GM04503 (cell line): Measurements from ENCODE around the gene PPP1R27.
"Not testable (repeated sequence)": the region's sequence is repeated elsewhere in the genome, so short reads cannot be mapped to it uniquely, and the experiment has no call there.

Source experiments
- DNase-seq: peaks from one replicate; pipeline ENCODE4 v3.0.0-alpha.2; 2012; ENCODE audit warnings: low read depth

Gene PPP1R27

DNA sequence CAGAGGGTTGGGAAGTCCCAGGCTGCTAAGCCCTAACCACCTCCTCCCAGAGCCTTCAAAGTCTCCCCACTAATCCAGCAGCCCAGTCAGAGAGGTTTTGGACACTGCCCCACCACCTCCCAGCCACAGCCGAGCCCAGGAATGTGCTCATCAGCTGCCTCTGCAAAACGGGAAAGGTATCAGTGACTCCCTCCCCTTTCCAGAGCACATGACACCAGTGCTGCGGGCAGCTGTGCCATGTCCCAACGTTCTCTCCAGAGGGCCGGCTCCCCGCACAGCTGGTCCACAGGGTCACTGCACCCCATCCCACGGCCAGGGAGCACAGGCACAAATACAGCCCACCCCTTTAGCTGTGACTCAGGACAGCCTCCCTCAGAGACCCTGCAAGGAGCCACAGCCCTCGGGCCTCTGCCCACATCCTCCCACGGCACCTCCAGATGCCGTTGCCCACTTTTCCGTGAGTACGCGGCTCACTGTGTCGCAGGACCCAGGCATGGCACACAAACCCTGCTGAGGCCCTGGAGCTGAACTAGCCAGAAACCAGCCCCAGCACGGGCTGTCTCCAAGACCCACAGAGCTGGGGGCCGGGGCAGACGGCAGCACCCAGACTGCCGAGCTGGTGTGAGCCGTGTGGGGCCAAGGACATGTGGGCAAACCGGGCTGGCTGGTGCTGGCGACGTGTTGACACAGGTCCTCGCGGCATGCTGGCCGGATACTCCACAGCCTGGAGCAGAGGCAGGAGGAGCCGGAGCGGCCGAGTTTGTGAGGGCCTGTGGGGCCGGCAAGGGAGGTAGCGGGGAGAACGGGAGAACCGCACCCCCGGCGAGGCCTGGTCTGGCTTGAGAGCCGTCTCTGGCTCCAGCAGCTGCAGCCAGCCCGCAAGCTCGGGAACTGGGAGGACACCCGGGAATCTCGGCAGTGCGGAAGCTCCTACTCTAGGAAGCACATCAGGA, 6.3 kb upstream of the PPP1R27 start:
- no peak for DNase-seq

DNA sequence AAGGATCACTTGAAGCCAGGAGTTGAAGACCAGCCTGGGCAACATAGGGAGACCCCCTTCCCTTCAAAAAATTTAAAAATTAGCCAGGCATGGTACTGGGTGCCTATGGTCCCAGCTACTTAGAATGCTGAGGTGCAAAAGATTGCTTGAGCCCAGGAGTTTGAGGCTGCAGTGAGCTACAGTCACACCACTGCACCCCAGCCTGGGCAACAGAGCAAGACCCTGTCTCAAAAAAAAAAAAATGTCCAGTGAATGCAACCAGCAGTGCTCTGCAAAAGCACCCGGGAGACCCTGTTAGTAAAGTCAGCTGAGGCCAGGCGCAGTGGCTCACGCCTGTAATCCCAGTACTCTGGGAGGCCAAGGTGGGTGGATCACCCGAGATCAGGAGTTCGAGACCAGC, 5.2 kb upstream of the PPP1R27 start:
- not testable (repeated sequence) for DNase-seq

DNA sequence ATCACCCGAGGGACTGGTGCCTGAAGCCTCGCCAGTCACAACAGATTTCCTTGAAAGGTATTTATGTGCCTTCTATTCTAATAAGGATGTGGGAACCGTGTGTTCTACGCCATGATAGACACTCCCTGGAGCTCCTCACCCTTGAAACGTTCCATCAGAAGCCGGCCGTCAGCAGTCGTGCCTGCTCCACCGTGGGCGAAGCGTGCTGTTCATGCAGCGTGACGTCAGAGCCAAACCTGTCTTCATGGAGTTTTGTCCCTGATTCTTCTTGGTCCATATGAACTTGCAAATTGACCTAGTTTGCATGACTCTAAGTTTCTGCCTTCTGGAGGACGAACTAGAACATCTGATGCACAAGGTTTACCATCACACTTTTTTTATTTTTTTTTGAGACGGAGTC, 4.5 kb upstream of the PPP1R27 start:
- DNase-seq, result no peak

- no peak for DNase-seq
Observed at GRCh38 chr17:81838753-81839255, 4.0 kb upstream of the PPP1R27 start.

DNA sequence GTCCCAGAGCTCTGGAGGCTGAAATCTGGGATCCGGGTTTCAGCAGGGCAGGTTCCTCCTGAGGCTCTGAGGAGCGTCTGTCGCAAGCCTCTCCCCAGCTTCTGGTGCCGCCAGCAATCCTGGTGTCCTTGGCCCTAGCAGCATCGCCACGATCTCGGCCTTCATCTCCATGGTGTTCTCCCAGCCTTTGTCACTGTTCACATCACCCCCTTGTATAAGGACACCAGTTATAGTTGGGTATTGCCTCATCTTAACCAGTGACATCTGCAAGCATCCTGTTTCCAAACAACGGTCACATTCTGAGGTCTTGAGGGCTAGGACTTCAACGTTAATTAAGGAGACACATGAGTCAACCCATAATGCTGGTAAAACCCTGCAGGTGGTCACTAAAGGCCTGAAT, 2.8 kb upstream of the PPP1R27 start:
- DNase-seq, result no peak

DNA sequence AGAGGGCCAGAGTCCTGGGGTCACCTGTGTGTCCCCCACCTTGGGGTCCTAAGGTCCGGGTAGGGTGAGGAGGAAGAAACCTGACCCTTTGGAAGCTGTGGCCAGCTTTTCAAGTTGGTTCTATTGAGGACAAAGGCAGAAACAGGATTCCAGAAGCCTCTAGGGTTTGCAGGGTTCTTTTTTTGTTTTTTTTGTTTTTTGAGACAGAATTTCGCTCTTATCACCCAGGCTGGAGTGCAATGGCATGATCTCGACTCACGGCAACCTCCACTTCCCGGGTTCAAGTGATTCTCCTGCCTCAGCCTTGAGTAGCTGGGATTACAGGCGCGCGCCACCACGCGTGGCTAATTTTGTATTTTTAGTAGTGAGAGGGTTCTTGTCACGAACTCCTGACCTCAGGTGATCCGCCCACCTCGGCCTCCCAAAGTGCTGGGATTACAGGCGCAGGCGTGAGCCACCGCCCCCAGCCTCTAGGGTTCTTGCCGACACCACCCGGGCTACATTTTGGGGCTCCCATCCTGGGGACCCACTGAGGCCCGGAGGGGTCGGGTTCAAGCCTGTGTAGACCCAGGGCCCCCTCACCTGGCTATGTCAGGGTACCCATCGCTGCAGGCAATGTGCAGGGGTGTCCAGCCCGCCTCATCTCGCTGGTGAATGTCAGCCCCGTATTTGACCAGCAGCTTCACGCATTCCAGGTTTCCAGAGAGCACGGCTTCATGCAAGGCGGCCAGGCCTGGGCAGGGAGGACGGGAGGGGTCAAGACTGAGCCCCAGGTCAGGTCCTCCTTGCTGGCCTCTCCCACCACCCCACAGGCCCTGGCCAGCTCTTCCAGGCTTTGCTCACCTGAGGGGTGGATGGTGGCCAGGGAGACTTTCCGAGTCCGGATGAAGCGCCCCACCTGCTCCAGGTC, 674 bp downstream of the PPP1R27 start:
- no peak for DNase-seq

DNA sequence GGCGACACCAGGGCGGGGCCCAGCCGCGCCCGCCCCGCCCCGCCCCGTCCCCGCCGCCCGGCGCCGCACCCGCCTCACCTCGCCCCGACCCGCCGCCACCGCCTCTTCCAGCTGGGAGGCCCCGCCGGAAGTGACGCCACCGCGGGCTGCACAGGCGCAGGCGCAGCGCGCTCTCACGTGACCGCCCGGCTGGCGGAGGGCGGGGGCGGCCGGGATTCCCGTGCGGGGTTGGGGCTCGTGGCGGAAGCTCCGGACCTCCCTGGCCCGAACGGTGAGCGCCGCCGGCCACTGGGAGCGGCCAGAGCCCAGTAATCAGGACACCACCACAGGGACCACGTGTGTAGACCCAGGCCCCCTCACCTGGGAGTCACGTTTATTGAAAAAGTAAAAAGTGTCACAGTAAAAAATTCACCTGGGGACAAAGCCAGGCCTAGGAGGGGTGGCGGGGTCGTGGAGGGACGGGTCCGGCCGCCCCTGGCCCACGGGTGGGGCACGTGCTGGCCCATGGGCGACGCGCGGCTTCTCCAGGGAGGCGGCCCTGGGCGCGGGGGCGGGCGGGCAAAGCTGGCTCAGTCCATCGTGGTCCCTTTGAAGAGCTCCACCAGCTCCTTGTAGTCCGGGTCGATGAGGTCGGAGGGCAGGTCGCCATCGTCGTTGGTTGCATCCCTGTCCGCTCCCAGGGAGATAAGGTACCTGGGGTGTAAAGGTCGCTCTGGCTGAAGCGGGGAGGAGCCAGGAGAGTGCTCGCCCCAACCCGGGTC, 1.5 kb downstream of the PPP1R27 start, which contains the start of gene MCRIP1:
Gene MCRIP1, minus strand, starts transcription at position 132 of the 761 bp plus-strand sequence. CDS start 8,785 bp downstream, outside the sequence.
- peak; percentile 56 for DNase-seq

DNA sequence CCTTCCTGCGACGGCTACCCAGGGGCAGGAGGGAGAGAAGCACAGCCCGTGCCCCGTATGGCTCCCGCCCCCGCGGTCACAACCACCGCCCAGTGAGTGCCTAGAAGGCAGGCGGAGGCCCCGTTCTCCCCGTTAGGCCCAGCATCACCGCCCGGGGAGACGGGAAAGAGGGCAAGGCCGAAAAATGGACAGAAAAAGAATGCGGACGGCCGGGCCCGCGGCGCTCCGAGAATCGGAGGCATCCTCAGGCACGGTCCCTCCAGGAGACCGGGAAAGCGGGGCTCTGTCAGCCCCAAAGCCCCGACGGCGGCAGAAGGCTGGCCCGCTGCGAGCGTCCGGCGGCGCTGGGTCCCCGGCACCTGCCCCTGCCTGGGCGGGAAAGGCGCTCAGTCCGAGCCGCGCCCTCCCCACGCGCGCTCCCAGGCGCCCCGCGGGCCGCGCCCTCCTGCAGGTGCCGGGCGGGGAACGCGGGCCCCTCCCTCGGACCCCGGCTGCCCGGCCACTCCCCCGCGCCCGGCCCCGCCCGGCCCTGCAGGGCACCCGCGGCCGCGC, 2.2 kb downstream of the PPP1R27 start:
- no peak for DNase-seq

- DNase-seq, result no peak
Observed at GRCh38 chr17:81831957-81832607, 2.8 kb downstream of the PPP1R27 start.

DNA sequence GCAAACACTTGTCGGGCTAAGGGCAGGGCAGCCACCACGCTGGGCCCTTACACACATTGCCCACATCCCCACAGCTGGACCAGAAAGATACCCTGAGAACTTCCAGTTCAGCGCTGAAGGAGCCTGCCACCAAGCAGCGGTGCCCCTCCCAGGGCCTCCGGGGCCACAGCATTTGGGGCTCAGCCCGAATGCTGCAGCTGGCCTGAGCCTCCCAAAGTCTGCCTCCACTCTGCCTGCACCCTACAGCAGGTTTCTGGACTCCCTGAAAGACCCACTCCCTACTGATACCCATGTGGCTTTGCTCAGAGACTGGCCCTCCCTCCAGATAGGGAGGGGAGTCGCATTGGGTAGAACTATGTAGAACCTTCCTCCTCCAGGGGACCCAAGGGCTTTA, 3.3 kb downstream of the PPP1R27 start:
- DNase-seq, result no peak

GRCh38 chr17:81829858-81830257, 5.0 kb downstream of the PPP1R27 start:
- no peak for DNase-seq

- no peak for DNase-seq
Observed at GRCh38 chr17:81828656-81829055, 6.2 kb downstream of the PPP1R27 start.

- no peak for DNase-seq
Observed at GRCh38 chr17:81825841-81826466, 8.9 kb downstream of the PPP1R27 start.

DNA sequence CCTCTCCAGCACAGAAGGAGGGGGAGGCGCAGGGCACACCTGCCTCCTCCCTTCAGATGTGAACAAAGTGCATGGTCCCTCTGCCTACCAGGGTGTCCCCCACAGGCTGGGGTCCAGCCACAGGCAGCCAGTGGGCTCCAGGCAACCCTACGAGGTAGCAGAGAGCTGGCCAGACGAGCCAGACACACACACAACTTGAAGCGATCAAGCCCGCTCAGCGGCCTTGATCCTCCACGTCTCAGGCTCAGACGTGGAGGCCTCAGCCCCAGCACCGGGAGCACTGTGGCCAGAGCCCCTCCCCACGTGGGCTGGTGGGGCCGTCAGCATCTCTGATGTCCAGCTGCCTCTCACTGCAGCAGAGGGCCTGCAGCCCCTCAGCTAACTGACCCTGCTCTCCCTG, 10.3 kb downstream of the PPP1R27 start:
- DNase-seq, result no peak

DNA sequence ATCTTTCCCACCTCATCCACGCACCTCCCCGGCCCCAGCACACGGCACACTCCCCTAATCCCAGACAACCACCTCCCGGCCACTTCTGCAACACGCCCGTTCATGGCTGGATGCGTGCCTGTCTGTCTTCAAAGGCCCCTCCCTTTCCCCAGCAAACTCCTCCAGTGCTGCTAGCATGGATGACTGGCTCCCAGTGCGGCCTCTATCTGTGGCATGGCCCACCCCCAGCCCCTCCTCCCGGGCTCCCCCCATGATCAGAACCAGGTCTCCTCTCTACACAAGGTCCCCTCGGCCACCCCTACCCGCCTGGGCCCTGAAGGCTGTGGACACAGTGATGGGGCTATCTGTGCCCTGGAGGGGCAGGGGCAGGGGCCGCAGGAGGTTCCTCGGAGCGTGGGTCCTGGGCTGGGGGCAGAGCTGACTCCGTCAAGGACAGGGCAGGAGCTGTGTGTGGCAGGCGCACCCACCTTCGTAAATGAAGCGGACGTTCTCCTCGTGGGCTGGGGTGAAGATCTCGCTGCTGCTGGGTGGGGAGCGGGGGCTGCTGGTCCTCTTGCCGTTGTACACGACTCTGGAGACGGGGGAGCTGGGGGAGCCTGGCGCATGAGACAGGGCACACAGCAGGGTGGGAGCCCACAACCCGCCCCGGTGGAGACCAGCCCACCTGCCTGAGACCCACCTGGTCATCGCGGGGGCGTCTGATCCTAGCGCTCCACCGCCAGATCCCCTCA, 10.9 kb downstream of the PPP1R27 start:
- DNase-seq, result no peak

DNA sequence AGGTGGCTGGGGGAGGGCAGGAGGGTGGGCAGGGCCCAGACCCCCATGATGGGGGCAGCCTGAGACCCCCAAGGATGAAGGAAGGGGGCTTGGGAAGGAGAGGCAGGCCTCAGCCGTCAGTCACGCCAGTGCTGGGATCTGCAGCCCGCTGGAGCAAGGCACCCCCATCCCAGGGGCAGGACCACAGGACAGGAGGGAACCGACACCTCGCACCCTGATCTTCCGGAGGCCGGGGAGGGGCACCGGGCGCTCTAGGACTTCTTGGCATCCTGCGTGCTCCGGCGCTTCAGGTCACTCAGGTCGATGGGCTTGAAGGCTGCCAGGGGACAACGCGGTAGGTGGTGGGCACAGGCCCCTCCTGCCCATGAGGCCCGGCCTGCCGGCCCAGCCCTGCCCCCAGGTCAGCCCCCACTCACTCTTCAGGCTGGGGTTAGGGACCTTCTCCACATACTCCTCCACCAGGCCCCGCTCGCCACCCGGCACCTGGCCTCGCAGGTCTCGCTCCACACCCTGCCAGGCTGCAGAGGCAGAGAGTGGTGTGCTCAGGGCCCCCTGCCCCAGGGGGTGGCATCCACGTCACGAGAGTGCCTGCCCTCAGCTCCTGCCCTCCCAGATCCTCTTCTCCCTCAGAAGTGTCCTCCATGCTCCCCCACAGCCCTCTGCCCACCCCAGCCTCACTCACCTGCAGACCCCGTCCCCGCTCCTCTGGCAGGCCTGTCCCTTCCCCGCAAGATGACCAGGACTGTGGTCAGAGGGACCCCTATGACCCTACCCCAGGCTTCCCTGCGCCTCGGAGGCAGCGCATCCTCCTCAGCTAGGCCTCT, 11.6 kb downstream of the PPP1R27 start:
- DNase-seq, result no peak

- no peak for DNase-seq
Observed at GRCh38 chr17:81822312-81822637, 12.6 kb downstream of the PPP1R27 start.

DNA sequence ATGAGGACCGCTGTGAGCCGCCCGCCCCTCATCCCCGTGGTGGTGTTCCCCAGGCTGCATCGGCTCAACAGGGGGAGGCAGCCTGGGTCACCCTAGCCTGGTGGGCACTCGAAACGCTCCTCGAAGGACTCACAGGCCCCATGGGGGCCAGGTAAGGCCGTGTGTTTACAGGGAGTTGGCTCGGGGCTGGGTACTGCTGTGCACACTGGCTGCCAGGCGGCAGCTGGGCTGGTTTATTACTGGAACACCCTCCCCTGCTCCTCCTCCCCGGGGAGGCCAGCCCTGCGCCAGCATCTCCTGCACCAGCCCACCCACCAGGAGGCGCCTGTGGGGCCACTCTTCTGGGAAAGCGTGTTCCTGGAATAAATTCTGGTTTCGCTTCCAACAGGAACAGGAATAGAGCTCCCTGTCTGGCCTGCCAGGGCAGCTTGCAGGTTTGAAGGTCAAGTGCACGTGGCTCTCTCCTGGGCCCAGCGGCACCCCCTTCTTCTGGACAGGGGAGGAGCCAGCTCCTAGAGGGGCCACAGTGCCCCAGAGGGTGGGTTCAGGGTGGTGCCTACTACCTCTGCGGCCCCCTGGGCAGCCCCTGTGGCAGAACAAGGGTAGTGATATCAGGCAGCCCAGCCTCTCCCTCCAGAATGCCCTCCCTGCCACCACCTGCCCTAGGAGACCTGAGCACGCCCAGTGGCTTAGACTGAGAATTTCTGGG, 13.1 kb downstream of the PPP1R27 start:
- no peak for DNase-seq
